ENCODE results near the gene NUP42. TPM values are rescaled to one million over a fixed set of nuclear protein-coding genes. Genes with fewer than 3 reads are reported as not detected.

The NUP42 gene
- total and polyA plus RNA-seq, 9 of the 15 experiments (the other 6 are each of a cell fraction or from before 2014, with no cell fraction given): 41.8 to 86.4 (median 71.2) TPM

GRCh38 chr7:23191022-23191421, 9.2 kb downstream of the NUP42 start (continued):
- no peak for TF ChIP-seq TFE3 (CRISPR knock-in tag; IDR thresholded peaks at IDR 0.05)
- peak; percentile 48; the same call in 1 of the 2 replicates for TF ChIP-seq ZNF766 (CRISPR knock-in tag; conservative IDR thresholded peaks at IDR 0.05)
- TF ChIP-seq ZNF778 (CRISPR knock-in tag; IDR thresholded peaks at IDR 0.05): no peak
- peak; percentile 85 for TF ChIP-seq SMARCA5 (IDR thresholded peaks at IDR 0.05)
- TF ChIP-seq EP400 (IDR thresholded peaks at IDR 0.05): peak; percentile 45; the same call in 1 of the 2 replicates
- no peak for TF ChIP-seq ZNF224 (CRISPR knock-in tag; IDR thresholded peaks at IDR 0.05)
- no peak for TF ChIP-seq ZNF740 (CRISPR knock-in tag; IDR thresholded peaks at IDR 0.05)
- TF ChIP-seq ZNF740 (tag; IDR thresholded peaks at IDR 0.05): no peak
- TF ChIP-seq FOXK2 (conservative IDR thresholded peaks at IDR 0.05 in 1 of 2, IDR thresholded peaks at IDR 0.05 in 1 of 2; ENCODE audit: low read depth in 2 of 2): peak; percentile 97 to 99
- TF ChIP-seq CCNT2 (IDR thresholded peaks at IDR 0.05; ENCODE audit: borderline replicate concordance, extremely low read depth, insufficient read length, low read depth, low read length): peak; percentile 43
- peak; percentile 89 for TF ChIP-seq CBFA2T3 (IDR thresholded peaks at IDR 0.05)
- peak; percentile 61 for TF ChIP-seq TCF3 (CRISPR knock-in tag; IDR thresholded peaks at IDR 0.05)
- peak; percentile 52 to 81; a peak in 2 of 4 replicates for TF ChIP-seq ARNT (IDR thresholded peaks at IDR 0.05)
- TF ChIP-seq POLR3A (IDR thresholded peaks at IDR 0.05; ENCODE audit: borderline replicate concordance, extremely low read depth, insufficient read depth, insufficient read length): no peak
- TF ChIP-seq ARID1B (IDR thresholded peaks at IDR 0.05): peak; percentile 94
- TF ChIP-seq MYBL2 (IDR thresholded peaks at IDR 0.05; ENCODE audit: low read depth): no peak
- TF ChIP-seq MYBL2 (CRISPR knock-in tag; IDR thresholded peaks at IDR 0.05; ENCODE audit: borderline replicate concordance): no peak
